HEK293T (cell line): Measurements from ENCODE around the gene MID1IP1.

Experiments used
- FOXA1 ChIP-seq: fragments of 450-650 bp; IDR thresholded peaks from 2 replicates; pipeline ENCODE4 v1.6.1; 2016; ENCODE audit warnings: mild to moderate bottlenecking
- FOXK2 ChIP-seq: fragments of 450-650 bp; IDR thresholded peaks from 2 replicates; pipeline ENCODE4 v1.6.1; 2016; ENCODE audit warnings: mild to moderate bottlenecking
- LEF1 ChIP-seq: fragments of 450-650 bp; IDR thresholded peaks from 2 replicates; pipeline ENCODE4 v1.6.1; 2017; ENCODE audit warnings: mild to moderate bottlenecking, borderline replicate concordance

- TF ChIP-seq FOXA1 (no peak), LEF1 (no peak), FOXK2 (no peak)
These were observed 46.1 kb downstream of the MID1IP1 start for GRCh38 chrX:38847206-38847902.
